GM12874 (cell line): ENCODE measurements around the gene AIG1.

ENCODE experiments used
- CTCF ChIP-seq: IDR thresholded peaks from 2 replicates; pipeline ENCODE4 v1.5.1; 2011; ENCODE audit warnings: low read depth, mild to moderate bottlenecking, control low read depth, low read length, moderate library complexity; ENCODE audit not compliant: insufficient read depth

AIG1 gene

GRCh38 chr6:143103916-143104315 is 43.2 kb downstream of the AIG1 start:
- no peak for TF ChIP-seq CTCF

GRCh38 chr6:143107440-143107839 is 46.8 kb downstream of the AIG1 start:
- TF ChIP-seq CTCF, result no peak

- no peak for TF ChIP-seq CTCF
Measured at GRCh38 chr6:143107911-143108761, 47.4 kb downstream of the AIG1 start.

- TF ChIP-seq CTCF, result no peak
Measured at GRCh38 chr6:143109196-143109595, 48.5 kb downstream of the AIG1 start.

GRCh38 chr6:143110572-143110971 is 49.9 kb downstream of the AIG1 start:
- no peak for TF ChIP-seq CTCF

GRCh38 chr6:143110996-143111395 is 50.3 kb downstream of the AIG1 start:
- TF ChIP-seq CTCF, result no peak

GRCh38 chr6:143111443-143111842 is 50.8 kb downstream of the AIG1 start:
- no peak for TF ChIP-seq CTCF
